Measurements from ENCODE around the gene GTPBP3.
"Not testable (repeated sequence)": the region's sequence is repeated elsewhere in the genome, so short reads cannot be mapped to it uniquely, and the experiment has no call there.

GTPBP3 gene, protein sequence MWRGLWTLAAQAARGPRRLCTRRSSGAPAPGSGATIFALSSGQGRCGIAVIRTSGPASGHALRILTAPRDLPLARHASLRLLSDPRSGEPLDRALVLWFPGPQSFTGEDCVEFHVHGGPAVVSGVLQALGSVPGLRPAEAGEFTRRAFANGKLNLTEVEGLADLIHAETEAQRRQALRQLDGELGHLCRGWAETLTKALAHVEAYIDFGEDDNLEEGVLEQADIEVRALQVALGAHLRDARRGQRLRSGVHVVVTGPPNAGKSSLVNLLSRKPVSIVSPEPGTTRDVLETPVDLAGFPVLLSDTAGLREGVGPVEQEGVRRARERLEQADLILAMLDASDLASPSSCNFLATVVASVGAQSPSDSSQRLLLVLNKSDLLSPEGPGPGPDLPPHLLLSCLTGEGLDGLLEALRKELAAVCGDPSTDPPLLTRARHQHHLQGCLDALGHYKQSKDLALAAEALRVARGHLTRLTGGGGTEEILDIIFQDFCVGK

DNA sequence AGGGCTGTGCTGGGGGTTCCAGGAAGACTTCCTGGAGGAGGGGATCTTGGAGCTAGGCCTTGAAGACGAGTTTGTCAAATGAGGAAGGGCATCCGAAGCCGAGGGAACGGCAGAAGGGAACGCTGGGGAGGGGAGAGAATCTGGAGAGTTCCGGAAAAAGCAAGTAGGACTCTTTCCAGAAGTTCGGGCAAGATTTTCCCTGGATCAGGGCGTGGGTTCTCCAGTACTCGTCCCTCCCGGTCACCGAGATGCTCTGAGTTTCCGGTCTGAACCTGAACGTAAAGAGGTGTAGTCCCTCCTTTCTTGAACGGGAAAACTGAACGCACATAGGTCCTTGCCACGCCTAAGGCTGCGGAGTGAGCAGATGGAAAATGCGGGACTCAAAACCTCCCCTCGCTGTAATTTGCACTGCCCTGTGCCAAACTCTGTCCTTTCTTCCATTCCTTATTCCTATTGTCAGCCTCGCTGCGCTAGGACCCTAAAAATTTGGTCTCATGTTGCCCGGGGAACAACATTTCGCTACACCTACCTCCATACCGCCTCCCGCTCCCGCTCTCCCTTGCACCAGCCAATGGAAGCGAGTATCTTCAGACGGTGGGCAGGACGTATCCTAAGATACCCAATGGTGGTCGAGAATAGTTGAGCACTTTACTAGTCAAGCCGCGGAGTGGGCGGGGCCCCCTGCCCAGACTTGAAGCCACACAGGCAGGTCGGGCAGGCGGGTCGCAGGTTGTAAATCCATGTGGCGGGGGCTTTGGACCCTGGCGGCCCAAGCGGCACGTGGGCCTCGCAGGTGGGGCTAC lies at the start of gene GTPBP3:
TSS of gene GTPBP3 (plus strand) at position 682 of the 803 bp plus-strand sequence. CDS start at position 741, 59 bp downstream.
- peak; percentile 97 for DNase-seq

DNA sequence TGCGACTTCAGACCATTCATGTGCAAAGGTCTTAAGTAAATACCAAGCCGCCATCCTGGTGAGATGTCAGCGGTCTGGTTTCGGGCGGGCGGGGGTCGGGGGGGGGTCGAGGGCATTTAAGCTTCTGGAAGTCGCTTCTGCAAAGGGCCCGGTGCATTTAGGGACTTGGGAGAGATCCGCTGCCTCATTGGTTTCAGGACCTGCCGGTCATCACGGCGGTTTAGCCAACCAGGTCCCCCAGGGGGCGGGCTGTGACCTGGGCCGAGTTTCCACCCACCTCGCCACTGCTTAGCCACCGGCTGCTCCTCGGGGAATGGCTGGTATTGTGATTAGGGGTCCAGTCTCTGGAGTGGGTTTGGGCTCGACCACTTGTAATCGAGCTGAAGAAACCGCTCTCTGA lies 47.9 kb upstream of the GTPBP3 start:
- peak; percentile 68 for DNase-seq

DNA sequence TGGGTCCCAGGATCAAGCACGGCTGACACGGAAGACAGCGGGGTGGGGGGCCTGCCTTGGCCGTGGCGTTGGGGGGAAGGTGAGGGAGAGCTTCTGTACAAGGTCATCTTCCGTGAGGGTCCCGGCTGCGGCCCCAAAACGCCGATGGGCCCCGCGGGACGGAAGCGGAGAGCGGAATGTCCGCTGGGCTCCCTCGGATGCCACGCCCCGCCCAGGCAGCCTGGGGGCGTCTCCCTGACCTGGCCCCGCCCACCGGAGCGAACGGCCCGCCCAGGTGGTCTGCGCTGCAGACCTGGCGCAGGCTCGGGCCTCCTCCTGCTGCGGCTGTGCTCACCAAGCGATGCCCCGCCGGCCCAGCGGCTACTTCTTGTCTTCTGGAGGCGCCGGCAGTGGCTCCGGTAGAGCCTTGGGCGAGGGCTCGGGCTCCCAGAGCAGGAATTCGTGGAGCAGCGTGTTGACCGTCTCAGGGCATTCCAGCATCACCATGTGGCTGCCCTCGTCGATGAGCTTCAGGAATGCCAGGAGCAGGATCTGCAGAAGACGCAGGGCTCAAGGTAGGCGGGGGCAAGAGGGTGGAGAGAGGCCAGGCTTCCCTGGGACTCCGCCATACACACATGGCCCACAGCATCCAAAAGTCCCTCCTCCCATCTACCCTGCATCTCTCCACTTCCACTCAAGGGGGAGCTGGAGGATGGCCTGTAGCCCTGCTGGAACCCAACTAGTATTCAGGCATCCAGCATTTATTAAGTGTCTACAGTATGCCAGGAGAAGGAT lies 44.9 kb upstream of the GTPBP3 start:
- DNase-seq: peak; percentile 87

GRCh38 chr19:17293605-17294004 lies 43.7 kb upstream of the GTPBP3 start:
- DNase-seq: no peak

DNA sequence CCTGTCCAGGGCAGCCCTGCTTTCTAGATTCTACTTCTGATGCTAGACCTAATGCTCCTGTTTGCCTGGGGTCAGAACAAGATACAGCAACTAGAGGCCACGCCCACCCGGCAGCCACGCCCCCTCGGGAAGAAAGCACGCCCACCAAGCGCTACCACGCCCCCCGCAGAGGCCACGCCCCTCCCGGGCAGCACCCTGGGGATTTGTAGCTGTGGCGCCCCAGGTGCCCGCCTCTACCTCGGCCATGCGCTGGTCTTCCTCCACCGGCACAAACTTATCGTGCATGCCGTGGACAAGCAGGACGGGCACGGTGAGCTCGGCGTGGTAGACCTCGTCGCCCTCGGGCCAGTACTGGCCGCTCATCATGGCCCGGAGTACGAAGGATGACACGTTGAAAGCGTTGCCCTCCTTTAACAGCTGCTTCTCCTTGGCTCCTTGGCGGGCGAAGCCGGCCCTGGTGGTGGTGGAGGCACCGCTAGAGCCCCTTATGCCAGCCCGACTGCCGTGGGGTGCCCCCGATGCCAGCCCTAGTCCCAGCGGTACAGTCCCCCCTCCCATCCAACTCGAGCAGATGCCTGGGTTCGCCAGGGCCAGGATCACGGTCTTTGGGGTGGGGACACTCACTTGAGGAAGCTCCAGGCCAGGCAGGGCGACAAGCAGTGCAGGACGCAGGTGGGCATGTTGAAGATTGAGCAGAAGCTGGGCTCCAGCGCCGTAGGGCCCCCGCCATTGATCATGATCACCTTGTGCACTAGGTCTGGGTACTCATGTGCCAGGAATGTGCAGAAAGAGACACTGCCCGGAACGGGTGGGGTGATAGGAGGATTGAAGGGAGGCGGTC lies 43.1 kb upstream of the GTPBP3 start:
- no peak for DNase-seq

- DNase-seq: not testable (repeated sequence)
Measured at GRCh38 chr19:17295551-17295950, 41.8 kb upstream of the GTPBP3 start.

DNA sequence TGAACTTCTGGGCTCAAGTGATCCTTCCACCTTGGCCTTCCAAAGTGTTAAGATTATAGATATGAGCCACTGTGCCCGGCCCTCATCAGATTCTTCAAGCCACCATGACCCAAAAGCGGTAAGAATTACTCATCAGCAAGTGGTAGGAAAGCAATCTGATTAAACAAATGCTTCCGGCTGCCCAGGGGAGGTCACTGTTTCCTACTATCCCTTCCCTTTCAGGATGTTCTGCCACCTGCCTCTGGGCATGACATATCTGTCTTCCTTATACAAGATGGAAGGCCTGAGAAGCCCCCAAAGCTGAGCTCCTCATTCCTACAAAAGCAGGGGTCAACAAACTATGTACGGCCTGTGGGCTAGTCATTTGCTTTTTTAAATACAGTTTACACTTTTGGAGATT lies 41.1 kb upstream of the GTPBP3 start:
- no peak for DNase-seq

DNA sequence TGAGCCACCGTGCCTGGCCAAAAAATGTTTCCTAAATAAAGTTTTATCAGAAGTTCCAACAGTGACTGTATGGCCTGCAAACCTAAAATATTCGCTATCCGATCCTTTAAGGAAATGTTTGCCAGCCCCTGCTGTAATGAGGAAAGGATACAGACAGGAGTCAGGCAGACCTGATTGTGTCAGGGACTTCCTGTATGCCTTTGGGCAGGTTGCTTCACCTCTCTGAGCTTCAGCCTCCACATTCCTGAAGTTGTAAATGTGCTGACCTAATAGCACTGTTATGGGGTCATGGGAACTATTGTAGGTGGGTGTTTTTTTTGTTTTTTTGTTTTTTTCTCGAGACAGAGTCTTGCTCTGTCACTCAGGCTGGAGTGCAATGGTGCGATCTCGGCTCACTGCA lies 40.4 kb upstream of the GTPBP3 start:
- DNase-seq: no peak

GRCh38 chr19:17300992-17301619 lies 36.2 kb upstream of the GTPBP3 start:
- no peak for DNase-seq

- peak; percentile 49 for DNase-seq
Measured at GRCh38 chr19:17302391-17303166, 34.8 kb upstream of the GTPBP3 start.

GRCh38 chr19:17303167-17303939 lies 34.0 kb upstream of the GTPBP3 start, which contains the start of gene ABHD8:
TSS of gene ABHD8 (minus strand) at chr19:17303425. CDS start at chr19:17301616, 1,809 bp downstream.
- peak; percentile 98 for DNase-seq

- no peak for DNase-seq
Measured at GRCh38 chr19:17303940-17304267, 33.4 kb upstream of the GTPBP3 start.

DNA sequence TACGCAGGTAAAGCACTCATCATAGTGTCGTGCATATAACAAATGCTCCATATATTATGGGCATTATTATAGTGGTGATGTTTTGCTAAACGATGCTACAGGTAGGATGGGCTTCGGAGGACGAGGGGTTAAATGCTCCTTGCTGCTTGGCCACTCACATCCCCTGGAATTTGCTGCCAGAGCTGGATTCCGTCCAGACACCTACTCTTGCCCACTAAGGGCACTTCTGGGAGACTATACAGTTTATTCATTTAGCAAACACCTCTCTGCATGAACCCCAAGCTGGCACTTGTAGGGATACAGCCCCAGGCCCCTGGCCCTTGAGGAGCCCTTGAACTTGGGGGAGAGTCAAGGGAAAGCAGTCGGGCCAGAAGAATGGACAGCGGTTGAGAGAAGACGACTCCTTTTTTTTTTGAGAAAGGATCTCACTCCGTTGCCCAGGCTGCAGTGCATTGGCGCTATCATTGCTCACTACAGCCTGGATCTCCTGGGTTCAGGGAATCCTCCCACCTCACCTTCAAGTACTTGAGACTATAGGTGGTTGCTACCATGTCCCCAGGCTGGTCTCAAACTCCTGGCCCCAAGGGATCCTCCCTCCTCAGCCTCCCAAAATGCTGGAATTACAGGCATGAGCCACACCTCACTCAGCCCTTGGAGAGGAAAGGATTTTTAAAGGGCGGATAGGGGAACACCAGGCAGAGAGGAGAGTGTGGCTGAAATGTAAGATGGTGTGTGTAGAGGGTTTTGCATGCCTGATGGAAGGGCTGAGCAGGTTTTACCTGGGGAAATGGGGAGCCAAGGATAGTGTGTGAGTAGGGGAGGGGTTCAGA lies 32.8 kb upstream of the GTPBP3 start:
- DNase-seq: no peak

- no peak for DNase-seq
Measured at GRCh38 chr19:17305216-17305516, 32.2 kb upstream of the GTPBP3 start.

DNA sequence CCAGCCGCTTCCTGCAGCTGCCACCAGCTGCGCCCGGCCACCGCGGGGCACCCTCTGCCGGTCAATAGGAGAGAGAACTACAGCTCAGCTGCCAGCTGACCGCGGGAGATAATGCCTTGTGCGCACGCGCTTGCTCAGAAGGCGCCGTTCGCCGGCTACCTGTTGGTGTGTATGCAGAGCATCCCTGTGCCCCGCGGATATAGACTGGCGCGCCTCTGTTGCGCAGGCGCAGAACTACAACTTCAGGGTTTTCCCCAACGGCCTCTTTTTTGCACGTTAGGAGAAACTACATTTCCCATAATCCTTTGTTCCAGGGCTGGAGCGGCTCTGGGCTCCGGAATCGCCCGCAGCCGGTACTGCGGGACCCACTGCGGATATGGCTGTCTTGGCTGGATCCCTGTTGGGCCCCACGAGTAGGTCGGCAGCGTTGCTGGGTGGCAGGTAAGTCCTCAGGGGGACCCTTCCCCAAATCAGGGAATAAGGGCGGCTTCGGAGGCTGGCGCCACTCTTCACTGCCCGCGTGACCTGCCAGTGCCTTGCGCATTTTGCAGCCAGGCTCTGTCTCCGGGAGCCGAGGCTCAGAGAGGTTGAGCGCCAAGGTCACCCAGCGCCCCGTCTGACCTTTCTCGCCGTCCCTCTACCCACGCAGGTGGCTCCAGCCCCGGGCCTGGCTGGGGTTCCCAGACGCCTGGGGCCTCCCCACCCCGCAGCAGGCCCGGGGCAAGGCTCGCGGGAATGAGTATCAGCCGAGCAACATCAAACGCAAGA lies 31.7 kb upstream of the GTPBP3 start, which contains the start of gene MRPL34:
TSS of gene MRPL34 (plus strand) at position 356 of the 768 bp plus-strand sequence. CDS start at position 377, 21 bp downstream.
- DNase-seq: peak; percentile 97

DNA sequence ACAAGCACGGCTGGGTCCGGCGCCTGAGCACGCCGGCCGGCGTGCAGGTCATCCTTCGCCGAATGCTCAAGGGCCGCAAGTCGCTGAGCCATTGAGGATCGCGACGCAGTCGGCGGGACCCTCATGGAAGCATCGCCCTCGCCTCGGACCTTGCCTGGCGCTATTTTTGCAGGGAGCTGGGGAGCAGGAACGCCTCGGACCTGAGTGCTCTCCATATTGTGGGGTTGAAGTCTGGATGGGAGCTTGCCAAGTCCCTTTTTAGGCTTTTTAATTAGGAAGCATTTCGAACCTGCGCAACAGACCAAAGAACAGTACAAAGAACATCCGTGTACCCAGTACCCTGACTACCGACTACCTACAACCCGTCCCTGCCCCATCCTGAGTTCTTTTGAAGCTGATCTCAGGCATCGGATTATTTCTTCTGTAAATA lies 31.1 kb upstream of the GTPBP3 start:
- no peak for DNase-seq

- no peak for DNase-seq
Measured at GRCh38 chr19:17307876-17308377, 29.4 kb upstream of the GTPBP3 start.

Measured in right hindlimb (tissue), 1 donor.